NCI-H146 treated with DMSO at 0.1 percent for 48 hours (cell line): Measurements from ENCODE around the gene FSHR.

Experiments
- DNase-seq: peaks from one replicate; lab custom pipeline; 2025; ENCODE audit not compliant: unreplicated experiment; lab: John Stamatoyannopoulos, UW

FSHR gene

DNA sequence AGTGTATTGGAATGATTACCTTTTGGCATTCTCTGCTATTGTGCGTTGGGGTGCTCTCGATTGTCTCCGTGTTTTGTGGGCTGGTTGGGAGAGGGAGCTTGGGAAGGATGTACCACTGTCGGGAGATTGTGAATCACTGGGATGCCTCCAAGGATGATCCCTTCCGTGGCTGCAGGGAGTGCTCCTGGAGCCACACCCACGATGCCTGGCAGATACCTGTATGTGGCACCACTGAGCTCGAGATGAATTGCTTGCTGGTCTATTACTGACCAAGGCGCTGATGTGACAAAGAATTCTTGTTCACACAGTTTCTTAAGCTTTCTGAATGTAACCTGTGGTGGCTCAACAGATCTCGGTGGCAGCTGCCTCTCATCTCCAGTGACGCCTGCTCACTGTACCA is 239.1 kb downstream of the FSHR start:
- DNase-seq: no peak

GRCh38 chr2:48914477-48915089 is 239.7 kb downstream of the FSHR start:
- DNase-seq: no peak
